ENCODE data around the gene STOX1. TPM values are rescaled to one million over a fixed set of nuclear protein-coding genes. Genes with fewer than 3 reads are reported as not detected.

STOX1 gene
- total RNA-seq = not detected in 2 replicates

GRCh38 chr10:68826764-68827591 is at the start of gene STOX1:
TSS of gene STOX1 (plus strand) at chr10:68827531. CDS start at chr10:68827624, 93 bp downstream.

DNA sequence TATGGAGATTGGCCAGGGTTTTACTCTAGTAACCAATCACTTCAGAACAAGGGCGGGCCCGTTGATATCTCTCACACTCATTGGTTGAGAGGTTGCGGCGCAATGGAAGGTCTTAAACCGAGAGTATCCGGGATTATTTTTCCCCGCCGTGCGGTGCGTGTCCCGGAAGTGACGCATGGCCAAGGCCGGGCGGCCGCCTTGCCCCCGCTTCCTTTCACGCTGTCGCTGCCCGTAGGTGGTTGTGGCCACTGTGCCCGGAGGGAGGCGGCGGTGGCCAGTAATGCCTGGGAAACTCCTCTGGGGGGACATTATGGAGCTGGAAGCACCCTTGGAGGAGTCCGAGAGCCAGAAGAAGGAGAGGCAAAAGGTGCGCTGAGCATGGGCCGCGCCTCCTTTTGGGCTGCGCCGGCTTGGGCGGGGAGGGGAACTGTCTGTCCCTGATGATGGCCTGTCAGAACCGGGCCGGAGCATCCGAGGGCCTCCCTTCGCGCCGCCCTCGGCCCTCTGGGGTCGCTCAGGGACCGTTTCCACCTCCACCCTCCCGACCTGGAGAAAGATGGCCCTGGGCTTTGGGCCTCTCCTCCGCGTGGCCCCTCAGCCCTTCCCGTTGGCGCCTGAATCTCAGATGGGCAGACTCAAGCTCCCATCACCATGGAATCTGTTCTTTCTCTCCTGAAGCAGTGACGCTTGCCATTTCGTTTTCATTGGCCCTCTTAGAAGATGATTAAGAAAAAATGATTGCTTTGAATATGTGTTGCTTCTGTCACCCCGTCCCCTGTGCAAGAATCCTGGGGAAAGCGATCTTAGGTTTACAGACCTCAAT is 74.0 kb downstream of the STOX1 start, which contains the start of gene DDX50:
Gene DDX50 (plus strand): TSS at position 211 of the 823 bp plus-strand sequence. CDS start 70 bp downstream, at position 281.

Other genes starting within 250 kb of the STOX1 start
- gene CCAR1, start 106.3 kb upstream of the STOX1 start, total RNA-seq = 25.0 and 29.0 TPM in 2 replicates
- gene DDX50, start 73.8 kb downstream of the STOX1 start, total RNA-seq = 40.9 and 41.7 TPM in 2 replicates
- 83.7 and 120 TPM in 2 replicates for gene DDX21, start 128.6 kb downstream of the STOX1 start, total RNA-seq
- gene KIFBP, start 161.3 kb downstream of the STOX1 start, total RNA-seq = 28.8 and 35.5 TPM in 2 replicates